HepG2 (cell line): ENCODE measurements around the gene HOMEZ. TPM values are rescaled to one million over a fixed set of nuclear protein-coding genes. Genes with fewer than 3 reads are reported as not detected.

Experiments used
- AHR ChIP-seq: IDR thresholded peaks from 2 replicates; pipeline ENCODE4 v1.6.1; 2018; ENCODE audit warnings: missing genetic modification reagents, missing compliant biosample characterization
- CC2D1A ChIP-seq: sonication (generic); formaldehyde crosslinking; IDR thresholded peaks from 2 replicates; pipeline ENCODE4 v1.8.1; 2023; ENCODE audit warnings: mild to moderate bottlenecking, missing genetic modification reagents
- EHMT2 ChIP-seq: fragments of 200-600 bp; sonication (generic); IDR thresholded peaks from 2 replicates; pipeline ENCODE4 v1.7.0; 2017; ENCODE audit warnings: antibody characterized with exemption, low read depth, low read length, borderline replicate concordance
- KLF16 ChIP-seq, 2 experiments: sonication (generic) in 1 of 2; formaldehyde crosslinking in 1 of 2; IDR thresholded peaks; 2 replicates each; pipeline versions ENCODE4 v1.6.1 to v1.8.0; 2016 to 2023; ENCODE audit warnings: missing genetic modification reagents in 2 of 2, missing compliant biosample characterization in 1 of 2
- NCOA5 ChIP-seq: sonication (generic); formaldehyde crosslinking; IDR thresholded peaks from 2 replicates; pipeline ENCODE4 v1.4.0; 2020; ENCODE audit warnings: missing genetic modification reagents
- PITX1 ChIP-seq: sonication (generic); formaldehyde crosslinking; IDR thresholded peaks from 2 replicates; pipeline ENCODE4 v1.5.1; 2020; ENCODE audit warnings: mild to moderate bottlenecking, missing genetic modification reagents
- POGZ ChIP-seq: sonication (generic); formaldehyde crosslinking; IDR thresholded peaks from 2 replicates; pipeline ENCODE4 v1.4.0; 2020; ENCODE audit warnings: mild to moderate bottlenecking, missing genetic modification reagents
- RFX3 ChIP-seq: IDR thresholded peaks from 2 replicates; pipeline ENCODE4 v1.6.1; 2016; ENCODE audit warnings: missing biosample characterization, missing genetic modification reagents
- STAG1 ChIP-seq: sonication (generic); formaldehyde crosslinking; IDR thresholded peaks from 2 replicates; pipeline ENCODE4 v1.4.0; 2020; ENCODE audit warnings: missing genetic modification reagents
- TARDBP ChIP-seq: sonication (generic); formaldehyde crosslinking; IDR thresholded peaks from 2 replicates; pipeline ENCODE4 v1.8.0; 2022; ENCODE audit warnings: mild to moderate bottlenecking, missing genetic modification reagents
- ZKSCAN1 ChIP-seq: fragments of 150-350 bp; IDR thresholded peaks from 2 replicates; pipeline ENCODE4 v1.6.1; 2014; ENCODE audit warnings: low read length
- ZNF121 ChIP-seq: sonication (generic); formaldehyde crosslinking; IDR thresholded peaks from 2 replicates; pipeline ENCODE4 v1.5.0; 2020; ENCODE audit warnings: mild to moderate bottlenecking, missing genetic modification reagents
- ZNF274 ChIP-seq: sonication (generic); formaldehyde crosslinking; IDR thresholded peaks from 2 replicates; pipeline ENCODE4 v1.5.1; 2020; ENCODE audit warnings: mild to moderate bottlenecking, missing genetic modification reagents
- ZNF337 ChIP-seq: sonication (generic); formaldehyde crosslinking; IDR thresholded peaks from 2 replicates; pipeline ENCODE4 v1.5.1; 2020; ENCODE audit warnings: missing genetic modification reagents, low read depth, mild to moderate bottlenecking, borderline replicate concordance
- ZNF354B ChIP-seq: sonication (generic); formaldehyde crosslinking; IDR thresholded peaks from 2 replicates; pipeline ENCODE4 v1.8.0; 2022; ENCODE audit warnings: mild to moderate bottlenecking, missing genetic modification reagents
- polyA plus RNA-seq, 8 experiments: library from polyadenylated mRNA; depleted of rRNA in 3 of 8; stranded (reverse) in 7 of 8; unstranded in 1 of 8; fragments of >200 nt; fragmentation: Illumina TruSeq in 4 of 8; extraction: Trizol in 4 of 8; gene quantifications; 2 replicates each; pipeline versions ENCODE4 v1.2.1 to v1.2.3, GENCODE V29; 2011 to 2016; ENCODE audit warnings: low read depth in 4 of 8, missing spikeins in 1 of 8, mixed read lengths in 1 of 8; ENCODE audit not compliant: insufficient read depth in 1 of 8
- total RNA-seq, 5 experiments: library from RNA; depleted of rRNA; stranded (reverse); fragments of >200 nt; fragmentation: Illumina TruSeq; extraction: Trizol; gene quantifications; 2 replicates each; pipeline ENCODE4 v1.2.3, GENCODE V29; 2016; ENCODE audit warnings: low read depth in 1 of 5
- TF ChIP-seq, protein P1 (sequence below): sonication (generic); formaldehyde crosslinking; IDR thresholded peaks from 2 replicates; pipeline ENCODE4 v1.8.0; 2022; ENCODE audit warnings: mild to moderate bottlenecking, missing genetic modification reagents; ENCODE audit not compliant: insufficient replicate concordance
- TF ChIP-seq, protein P2 (sequence below): IDR thresholded peaks from 2 replicates; pipeline ENCODE4 v1.4.0; 2020; ENCODE audit warnings: mild to moderate bottlenecking, missing genetic modification reagents
- TF ChIP-seq, protein P3 (sequence below): sonication (generic); formaldehyde crosslinking; IDR thresholded peaks from 2 replicates; pipeline ENCODE4 v1.5.1; 2020; ENCODE audit warnings: mild to moderate bottlenecking, missing genetic modification reagents, moderate library complexity
- TF ChIP-seq, protein P4 (sequence below): sonication (generic); formaldehyde crosslinking; IDR thresholded peaks from 2 replicates; pipeline ENCODE4 v1.5.1; 2020; ENCODE audit warnings: missing genetic modification reagents, mild to moderate bottlenecking, borderline replicate concordance

HOMEZ gene
- total and polyA plus RNA-seq, 2 of the 13 experiments (the other 11 are each of a cell fraction or from before 2014, with no cell fraction given), result 14.5 to 31.8 TPM

DNA sequence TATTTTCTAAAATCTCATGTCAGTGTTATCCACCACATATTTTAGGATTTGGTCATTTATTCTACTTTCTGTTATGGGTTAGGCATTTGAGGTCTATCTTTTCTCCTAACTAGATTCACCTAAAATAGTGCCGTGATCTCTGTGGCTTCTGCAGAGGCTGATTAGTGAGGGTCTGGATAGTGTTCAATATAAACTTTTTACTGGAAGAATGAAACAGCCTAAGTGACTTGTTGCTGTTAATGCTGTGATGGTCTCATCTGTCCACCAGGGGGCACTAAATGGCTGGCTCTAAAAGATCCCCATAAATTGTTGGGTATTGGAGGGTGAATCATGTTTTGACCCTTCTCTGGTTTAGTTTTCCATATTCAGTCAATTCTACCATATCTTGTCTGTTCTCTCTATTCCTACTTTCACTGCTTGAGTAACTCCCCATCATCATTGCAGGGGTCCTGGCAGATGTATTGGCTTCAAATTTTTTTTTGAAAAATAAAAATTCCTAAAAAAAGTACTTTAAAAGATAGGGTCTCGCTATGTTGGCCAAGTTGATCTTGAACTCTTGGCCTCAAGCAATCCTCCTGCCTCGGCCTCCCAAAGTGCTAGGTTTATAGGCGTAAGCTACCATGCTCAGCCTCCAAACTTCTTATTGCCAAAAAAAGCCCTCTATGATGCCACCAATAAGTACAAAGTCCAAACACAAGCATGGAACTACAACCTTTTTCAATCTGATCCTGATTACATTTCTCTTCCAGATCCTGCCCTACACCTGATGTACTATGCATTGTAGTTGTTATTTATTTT is 42.2 kb upstream of the HOMEZ start (continued):
- TF ChIP-seq CC2D1A, result 0 out of 2 replicates have a peak, but pooled peaks have one; percentile 87
- peak; percentile 70; the same call in 1 of the 2 replicates for TF ChIP-seq TARDBP
- no peak for TF ChIP-seq ZKSCAN1
- peak in 1 of 2 experiments; percentile 81; a peak in 1 of 4 replicates for TF ChIP-seq KLF16 (CRISPR knock-in tag; IDR thresholded peaks at IDR 0.05)
- TF ChIP-seq EHMT2, result 0 out of 2 replicates have a peak, but pooled peaks have one; percentile 45
- TF ChIP-seq ZNF274 (CRISPR knock-in tag), result peak; percentile 40; the same call in 1 of the 2 replicates
- TF ChIP-seq ZNF121 (CRISPR knock-in tag), result 0 out of 2 replicates have a peak, but pooled peaks have one; percentile 37
- TF ChIP-seq, protein P1, sequence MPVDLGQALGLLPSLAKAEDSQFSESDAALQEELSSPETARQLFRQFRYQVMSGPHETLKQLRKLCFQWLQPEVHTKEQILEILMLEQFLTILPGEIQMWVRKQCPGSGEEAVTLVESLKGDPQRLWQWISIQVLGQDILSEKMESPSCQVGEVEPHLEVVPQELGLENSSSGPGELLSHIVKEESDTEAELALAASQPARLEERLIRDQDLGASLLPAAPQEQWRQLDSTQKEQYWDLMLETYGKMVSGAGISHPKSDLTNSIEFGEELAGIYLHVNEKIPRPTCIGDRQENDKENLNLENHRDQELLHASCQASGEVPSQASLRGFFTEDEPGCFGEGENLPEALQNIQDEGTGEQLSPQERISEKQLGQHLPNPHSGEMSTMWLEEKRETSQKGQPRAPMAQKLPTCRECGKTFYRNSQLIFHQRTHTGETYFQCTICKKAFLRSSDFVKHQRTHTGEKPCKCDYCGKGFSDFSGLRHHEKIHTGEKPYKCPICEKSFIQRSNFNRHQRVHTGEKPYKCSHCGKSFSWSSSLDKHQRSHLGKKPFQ (CRISPR knock-in tag), result peak; percentile 85
- TF ChIP-seq ZNF354B (CRISPR knock-in tag), result peak; percentile 92; the same call in 1 of the 2 replicates
- TF ChIP-seq, protein P2, sequence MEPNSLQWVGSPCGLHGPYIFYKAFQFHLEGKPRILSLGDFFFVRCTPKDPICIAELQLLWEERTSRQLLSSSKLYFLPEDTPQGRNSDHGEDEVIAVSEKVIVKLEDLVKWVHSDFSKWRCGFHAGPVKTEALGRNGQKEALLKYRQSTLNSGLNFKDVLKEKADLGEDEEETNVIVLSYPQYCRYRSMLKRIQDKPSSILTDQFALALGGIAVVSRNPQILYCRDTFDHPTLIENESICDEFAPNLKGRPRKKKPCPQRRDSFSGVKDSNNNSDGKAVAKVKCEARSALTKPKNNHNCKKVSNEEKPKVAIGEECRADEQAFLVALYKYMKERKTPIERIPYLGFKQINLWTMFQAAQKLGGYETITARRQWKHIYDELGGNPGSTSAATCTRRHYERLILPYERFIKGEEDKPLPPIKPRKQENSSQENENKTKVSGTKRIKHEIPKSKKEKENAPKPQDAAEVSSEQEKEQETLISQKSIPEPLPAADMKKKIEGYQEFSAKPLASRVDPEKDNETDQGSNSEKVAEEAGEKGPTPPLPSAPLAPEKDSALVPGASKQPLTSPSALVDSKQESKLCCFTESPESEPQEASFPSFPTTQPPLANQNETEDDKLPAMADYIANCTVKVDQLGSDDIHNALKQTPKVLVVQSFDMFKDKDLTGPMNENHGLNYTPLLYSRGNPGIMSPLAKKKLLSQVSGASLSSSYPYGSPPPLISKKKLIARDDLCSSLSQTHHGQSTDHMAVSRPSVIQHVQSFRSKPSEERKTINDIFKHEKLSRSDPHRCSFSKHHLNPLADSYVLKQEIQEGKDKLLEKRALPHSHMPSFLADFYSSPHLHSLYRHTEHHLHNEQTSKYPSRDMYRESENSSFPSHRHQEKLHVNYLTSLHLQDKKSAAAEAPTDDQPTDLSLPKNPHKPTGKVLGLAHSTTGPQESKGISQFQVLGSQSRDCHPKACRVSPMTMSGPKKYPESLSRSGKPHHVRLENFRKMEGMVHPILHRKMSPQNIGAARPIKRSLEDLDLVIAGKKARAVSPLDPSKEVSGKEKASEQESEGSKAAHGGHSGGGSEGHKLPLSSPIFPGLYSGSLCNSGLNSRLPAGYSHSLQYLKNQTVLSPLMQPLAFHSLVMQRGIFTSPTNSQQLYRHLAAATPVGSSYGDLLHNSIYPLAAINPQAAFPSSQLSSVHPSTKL (CRISPR knock-in tag), result no peak; the same call in 1 of the 2 replicates
- TF ChIP-seq, protein P3, sequence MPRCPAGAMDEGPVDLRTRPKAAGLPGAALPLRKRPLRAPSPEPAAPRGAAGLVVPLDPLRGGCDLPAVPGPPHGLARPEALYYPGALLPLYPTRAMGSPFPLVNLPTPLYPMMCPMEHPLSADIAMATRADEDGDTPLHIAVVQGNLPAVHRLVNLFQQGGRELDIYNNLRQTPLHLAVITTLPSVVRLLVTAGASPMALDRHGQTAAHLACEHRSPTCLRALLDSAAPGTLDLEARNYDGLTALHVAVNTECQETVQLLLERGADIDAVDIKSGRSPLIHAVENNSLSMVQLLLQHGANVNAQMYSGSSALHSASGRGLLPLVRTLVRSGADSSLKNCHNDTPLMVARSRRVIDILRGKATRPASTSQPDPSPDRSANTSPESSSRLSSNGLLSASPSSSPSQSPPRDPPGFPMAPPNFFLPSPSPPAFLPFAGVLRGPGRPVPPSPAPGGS (CRISPR knock-in tag), result 0 out of 2 replicates have a peak, but pooled peaks have one; percentile 26
- TF ChIP-seq, protein P4, sequence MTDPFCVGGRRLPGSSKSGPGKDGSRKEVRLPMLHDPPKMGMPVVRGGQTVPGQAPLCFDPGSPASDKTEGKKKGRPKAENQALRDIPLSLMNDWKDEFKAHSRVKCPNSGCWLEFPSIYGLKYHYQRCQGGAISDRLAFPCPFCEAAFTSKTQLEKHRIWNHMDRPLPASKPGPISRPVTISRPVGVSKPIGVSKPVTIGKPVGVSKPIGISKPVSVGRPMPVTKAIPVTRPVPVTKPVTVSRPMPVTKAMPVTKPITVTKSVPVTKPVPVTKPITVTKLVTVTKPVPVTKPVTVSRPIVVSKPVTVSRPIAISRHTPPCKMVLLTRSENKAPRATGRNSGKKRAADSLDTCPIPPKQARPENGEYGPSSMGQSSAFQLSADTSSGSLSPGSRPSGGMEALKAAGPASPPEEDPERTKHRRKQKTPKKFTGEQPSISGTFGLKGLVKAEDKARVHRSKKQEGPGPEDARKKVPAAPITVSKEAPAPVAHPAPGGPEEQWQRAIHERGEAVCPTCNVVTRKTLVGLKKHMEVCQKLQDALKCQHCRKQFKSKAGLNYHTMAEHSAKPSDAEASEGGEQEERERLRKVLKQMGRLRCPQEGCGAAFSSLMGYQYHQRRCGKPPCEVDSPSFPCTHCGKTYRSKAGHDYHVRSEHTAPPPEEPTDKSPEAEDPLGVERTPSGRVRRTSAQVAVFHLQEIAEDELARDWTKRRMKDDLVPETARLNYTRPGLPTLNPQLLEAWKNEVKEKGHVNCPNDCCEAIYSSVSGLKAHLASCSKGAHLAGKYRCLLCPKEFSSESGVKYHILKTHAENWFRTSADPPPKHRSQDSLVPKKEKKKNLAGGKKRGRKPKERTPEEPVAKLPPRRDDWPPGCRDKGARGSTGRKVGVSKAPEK (CRISPR knock-in tag), result no peak
- no peak for TF ChIP-seq POGZ (CRISPR knock-in tag)
- peak; percentile 95 for TF ChIP-seq STAG1 (CRISPR knock-in tag)
- no peak; the same call in 1 of the 2 replicates for TF ChIP-seq RFX3 (CRISPR knock-in tag)
- no peak for TF ChIP-seq NCOA5 (CRISPR knock-in tag)
- no peak for TF ChIP-seq AHR (CRISPR knock-in tag)
- TF ChIP-seq PITX1, result no peak
- peak; percentile 69; the same call in 1 of the 2 replicates for TF ChIP-seq ZNF337
